ENCODE measurements around the gene CACNG8.
A peak's percentile ranks its signal among the peaks of the same experiment; 100 is the strongest.
"Not testable (repeated sequence)": the region's sequence is repeated elsewhere in the genome, so short reads cannot be mapped to it uniquely, and the experiment has no call there.

CACNG8 gene

GRCh38 chr19:53947624-53948023 lies 15.1 kb upstream of the CACNG8 start:
- no peak for TF ChIP-seq BACH2 (CRISPR knock-in tag; IDR thresholded peaks at IDR 0.05; ENCODE audit: borderline replicate concordance)
- TF ChIP-seq TSHZ2 (CRISPR knock-in tag; IDR thresholded peaks at IDR 0.05), result no peak
- no peak for TF ChIP-seq TCF4 (CRISPR knock-in tag; IDR thresholded peaks at IDR 0.05; ENCODE audit: borderline replicate concordance)
- no peak for TF ChIP-seq GLIS3 (CRISPR knock-in tag; IDR thresholded peaks at IDR 0.05)
- TF ChIP-seq ARNTL (CRISPR knock-in tag; IDR thresholded peaks at IDR 0.05; ENCODE audit: borderline replicate concordance, low read depth), result no peak
- TF ChIP-seq ZNF70 (CRISPR knock-in tag; IDR thresholded peaks at IDR 0.05), result no peak
- no peak for TF ChIP-seq ZNF8 (CRISPR knock-in tag; IDR thresholded peaks at IDR 0.05)
- no peak for TF ChIP-seq ZNF565 (CRISPR knock-in tag; conservative IDR thresholded peaks at IDR 0.05; ENCODE audit: low read depth)
- no peak for TF ChIP-seq SNAI2 (CRISPR knock-in tag; IDR thresholded peaks at IDR 0.05)
- ATAC-seq, result peak; percentile 47; the same call in 2 of the 3 replicates

GRCh38 chr19:53948611-53949010 lies 14.1 kb upstream of the CACNG8 start:
- ATAC-seq, result not testable (repeated sequence)

GRCh38 chr19:53951436-53951835 lies 11.3 kb upstream of the CACNG8 start:
- TF ChIP-seq CSDC2 (CRISPR knock-in tag; IDR thresholded peaks at IDR 0.05) (no peak), ZNF8 (CRISPR knock-in tag; IDR thresholded peaks at IDR 0.05) (no peak), PPARA (CRISPR knock-in tag; IDR thresholded peaks at IDR 0.05; ENCODE audit: borderline replicate concordance) (no peak), ARNTL (CRISPR knock-in tag; IDR thresholded peaks at IDR 0.05; ENCODE audit: borderline replicate concordance, low read depth) (no peak), ESRRG (CRISPR knock-in tag; IDR thresholded peaks at IDR 0.05) (no peak), RARB (CRISPR knock-in tag; IDR thresholded peaks at IDR 0.05) (no peak)
- no peak for ATAC-seq

- no peak for TF ChIP-seq ZNF70 (CRISPR knock-in tag; IDR thresholded peaks at IDR 0.05)
- no peak for TF ChIP-seq ZFP3 (CRISPR knock-in tag; IDR thresholded peaks at IDR 0.05)
- ATAC-seq, result no peak
Observed at GRCh38 chr19:53951947-53952346, 10.8 kb upstream of the CACNG8 start.

- TF ChIP-seq TOX (CRISPR knock-in tag; IDR thresholded peaks at IDR 0.05; ENCODE audit: borderline replicate concordance) (no peak), GLIS3 (CRISPR knock-in tag; IDR thresholded peaks at IDR 0.05) (no peak), PATZ1 (CRISPR knock-in tag; IDR thresholded peaks at IDR 0.05; ENCODE audit: borderline replicate concordance) (no peak), ZNF8 (CRISPR knock-in tag; IDR thresholded peaks at IDR 0.05) (no peak), PPARA (CRISPR knock-in tag; IDR thresholded peaks at IDR 0.05; ENCODE audit: borderline replicate concordance) (no peak), CREB5 (CRISPR knock-in tag; IDR thresholded peaks at IDR 0.05; ENCODE audit: low read depth) (no peak), ZFP3 (CRISPR knock-in tag; IDR thresholded peaks at IDR 0.05) (no peak), SNAI2 (CRISPR knock-in tag; IDR thresholded peaks at IDR 0.05) (no peak), ZFP30 (CRISPR knock-in tag; IDR thresholded peaks at IDR 0.05) (no peak), TCF4 (CRISPR knock-in tag; IDR thresholded peaks at IDR 0.05; ENCODE audit: borderline replicate concordance) (no peak), ZNF565 (CRISPR knock-in tag; conservative IDR thresholded peaks at IDR 0.05; ENCODE audit: low read depth) (no peak), CSDC2 (CRISPR knock-in tag; IDR thresholded peaks at IDR 0.05) (no peak), OSR1 (CRISPR knock-in tag; IDR thresholded peaks at IDR 0.05) (no peak), ESRRG (CRISPR knock-in tag; IDR thresholded peaks at IDR 0.05) (no peak), CSRNP3 (CRISPR knock-in tag; IDR thresholded peaks at IDR 0.05) (no peak), ZNF70 (CRISPR knock-in tag; IDR thresholded peaks at IDR 0.05) (no peak), ISL1 (CRISPR knock-in tag; IDR thresholded peaks at IDR 0.05) (no peak), RARB (CRISPR knock-in tag; IDR thresholded peaks at IDR 0.05) (no peak)
- ATAC-seq, result no peak
Observed at GRCh38 chr19:53953383-53953782, 9.4 kb upstream of the CACNG8 start.

Data from SK-N-SH treated with all-trans-retinoic acid at 6 μM for 48 hours (cell line).